Endometrial microvascular endothelial cells (primary cell): ENCODE results near the gene ZDHHC21. TPM values are rescaled to one million over a fixed set of nuclear protein-coding genes. Genes with fewer than 3 reads are reported as not detected.

Experiments
- total RNA-seq: library from RNA; depleted of rRNA; stranded (reverse); fragments of >200 nt; gene quantifications from one replicate; pipeline ENCODE4 v1.2.3, GENCODE V29; 2015; ENCODE audit errors: inconsistent ontology term

The ZDHHC21 gene
- total RNA-seq, 1 donor from 2014 or later = 9.8 TPM

Other genes starting within 250 kb of the ZDHHC21 start
- not detected for gene CER1, start 29.3 kb upstream of the ZDHHC21 start, total RNA-seq
- not detected for gene FREM1, start 217.0 kb upstream of the ZDHHC21 start, total RNA-seq